ENCODE results near the gene DLD.
"Not testable (repeated sequence)": the region's sequence is repeated elsewhere in the genome, so short reads cannot be mapped to it uniquely, and the experiment has no call there.

DNA sequence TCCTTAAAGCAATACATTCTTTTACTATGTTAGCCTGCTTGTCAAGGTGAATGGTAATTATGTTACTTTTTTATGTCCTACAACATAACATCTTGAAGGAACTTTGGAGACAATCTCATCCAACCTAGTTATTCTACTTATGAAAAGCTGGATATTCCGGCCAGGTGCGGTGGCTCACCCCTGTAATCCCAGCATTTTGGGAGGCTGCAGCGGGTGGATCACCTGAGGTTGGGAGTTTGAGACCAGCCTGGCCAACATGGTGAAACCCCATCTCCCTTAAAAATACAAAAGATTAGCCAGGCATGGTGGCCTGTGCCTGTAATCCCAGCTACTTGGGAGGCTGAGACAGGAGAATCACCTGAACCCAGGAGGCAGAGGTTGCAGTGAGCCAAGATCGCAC lies 66.0 kb downstream of the DLD start:
- TF ChIP-seq, protein P1, sequence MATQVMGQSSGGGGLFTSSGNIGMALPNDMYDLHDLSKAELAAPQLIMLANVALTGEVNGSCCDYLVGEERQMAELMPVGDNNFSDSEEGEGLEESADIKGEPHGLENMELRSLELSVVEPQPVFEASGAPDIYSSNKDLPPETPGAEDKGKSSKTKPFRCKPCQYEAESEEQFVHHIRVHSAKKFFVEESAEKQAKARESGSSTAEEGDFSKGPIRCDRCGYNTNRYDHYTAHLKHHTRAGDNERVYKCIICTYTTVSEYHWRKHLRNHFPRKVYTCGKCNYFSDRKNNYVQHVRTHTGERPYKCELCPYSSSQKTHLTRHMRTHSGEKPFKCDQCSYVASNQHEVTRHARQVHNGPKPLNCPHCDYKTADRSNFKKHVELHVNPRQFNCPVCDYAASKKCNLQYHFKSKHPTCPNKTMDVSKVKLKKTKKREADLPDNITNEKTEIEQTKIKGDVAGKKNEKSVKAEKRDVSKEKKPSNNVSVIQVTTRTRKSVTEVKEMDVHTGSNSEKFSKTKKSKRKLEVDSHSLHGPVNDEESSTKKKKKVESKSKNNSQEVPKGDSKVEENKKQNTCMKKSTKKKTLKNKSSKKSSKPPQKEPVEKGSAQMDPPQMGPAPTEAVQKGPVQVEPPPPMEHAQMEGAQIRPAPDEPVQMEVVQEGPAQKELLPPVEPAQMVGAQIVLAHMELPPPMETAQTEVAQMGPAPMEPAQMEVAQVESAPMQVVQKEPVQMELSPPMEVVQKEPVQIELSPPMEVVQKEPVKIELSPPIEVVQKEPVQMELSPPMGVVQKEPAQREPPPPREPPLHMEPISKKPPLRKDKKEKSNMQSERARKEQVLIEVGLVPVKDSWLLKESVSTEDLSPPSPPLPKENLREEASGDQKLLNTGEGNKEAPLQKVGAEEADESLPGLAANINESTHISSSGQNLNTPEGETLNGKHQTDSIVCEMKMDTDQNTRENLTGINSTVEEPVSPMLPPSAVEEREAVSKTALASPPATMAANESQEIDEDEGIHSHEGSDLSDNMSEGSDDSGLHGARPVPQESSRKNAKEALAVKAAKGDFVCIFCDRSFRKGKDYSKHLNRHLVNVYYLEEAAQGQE (IDR thresholded peaks at IDR 0.05; ENCODE audit: unreplicated experiment), result not testable (repeated sequence)
- not testable (repeated sequence) for TF ChIP-seq EZH2 (IDR thresholded peaks at IDR 0.05; ENCODE audit: low read depth, unreplicated experiment); EZH2phosphoT487 (IDR thresholded peaks at IDR 0.05; ENCODE audit: unreplicated experiment); POLR2AphosphoS5 (IDR thresholded peaks at IDR 0.05; ENCODE audit: low read depth); NANOG (IDR thresholded peaks at IDR 0.05; ENCODE audit: borderline replicate concordance); ZNF331 (CRISPR knock-in tag; IDR thresholded peaks at IDR 0.05; ENCODE audit: low read depth)
- TF ChIP-seq, protein P2, sequence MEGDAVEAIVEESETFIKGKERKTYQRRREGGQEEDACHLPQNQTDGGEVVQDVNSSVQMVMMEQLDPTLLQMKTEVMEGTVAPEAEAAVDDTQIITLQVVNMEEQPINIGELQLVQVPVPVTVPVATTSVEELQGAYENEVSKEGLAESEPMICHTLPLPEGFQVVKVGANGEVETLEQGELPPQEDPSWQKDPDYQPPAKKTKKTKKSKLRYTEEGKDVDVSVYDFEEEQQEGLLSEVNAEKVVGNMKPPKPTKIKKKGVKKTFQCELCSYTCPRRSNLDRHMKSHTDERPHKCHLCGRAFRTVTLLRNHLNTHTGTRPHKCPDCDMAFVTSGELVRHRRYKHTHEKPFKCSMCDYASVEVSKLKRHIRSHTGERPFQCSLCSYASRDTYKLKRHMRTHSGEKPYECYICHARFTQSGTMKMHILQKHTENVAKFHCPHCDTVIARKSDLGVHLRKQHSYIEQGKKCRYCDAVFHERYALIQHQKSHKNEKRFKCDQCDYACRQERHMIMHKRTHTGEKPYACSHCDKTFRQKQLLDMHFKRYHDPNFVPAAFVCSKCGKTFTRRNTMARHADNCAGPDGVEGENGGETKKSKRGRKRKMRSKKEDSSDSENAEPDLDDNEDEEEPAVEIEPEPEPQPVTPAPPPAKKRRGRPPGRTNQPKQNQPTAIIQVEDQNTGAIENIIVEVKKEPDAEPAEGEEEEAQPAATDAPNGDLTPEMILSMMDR (conservative IDR thresholded peaks at IDR 0.05; ENCODE audit: low read depth in 2 of 2), result not testable (repeated sequence)

Data from GM23338 (cell line).